Omental fat pad (tissue), 4 donors: ENCODE data around the gene NOXRED1. TPM values are rescaled to one million over a fixed set of nuclear protein-coding genes. Genes with fewer than 3 reads are reported as not detected.

Experiments used
- ATAC-seq: fragments of 150-250 bp; one replicate; pipeline ENCODE4 v1.9.1; 2016; ENCODE audit warnings: mild to moderate bottlenecking, moderate library complexity; ENCODE audit not compliant: low FRiP score
- DNase-seq: peaks from one replicate; pipeline ENCODE4 v3.0.0-alpha.2; 2019; ENCODE audit warnings: low spot score
- CTCF ChIP-seq, 3 donors: fragments of 450-650 bp; IDR thresholded peaks; one replicate each; pipeline ENCODE4 v1.5.1; 2016 to 2017; ENCODE audit warnings: antibody characterized with exemption in 3 of 3, mild to moderate bottlenecking in 3 of 3, moderate library complexity in 2 of 3
- total RNA-seq, 4 donors: library from RNA; depleted of rRNA; stranded (reverse); fragments of >200 nt; gene quantifications; one replicate each; pipeline ENCODE4 v1.1.0, GENCODE V29; 2016

Gene NOXRED1
- total RNA-seq, 4 donors from 2014 or later: 0.28 to 0.47 TPM; not detected in 2

- TF ChIP-seq CTCF (IDR thresholded peaks at IDR 0.05): no peak
- ATAC-seq: no peak
Measured at GRCh38 chr14:77409131-77409533, 14.2 kb downstream of the NOXRED1 start.

GRCh38 chr14:77407158-77407557, 16.2 kb downstream of the NOXRED1 start:
- ATAC-seq (no peak), DNase-seq (no peak)

More at GRCh38 chr14:77409131-77409533, 14.2 kb downstream of the NOXRED1 start:
- DNase-seq: no peak

GRCh38 chr14:77406718-77407117, 16.6 kb downstream of the NOXRED1 start:
- no peak for TF ChIP-seq CTCF (IDR thresholded peaks at IDR 0.05)
- ATAC-seq (peak; percentile 41), DNase-seq (no peak)

More at GRCh38 chr14:77407158-77407557, 16.2 kb downstream of the NOXRED1 start:
- no peak for TF ChIP-seq CTCF (IDR thresholded peaks at IDR 0.05)

GRCh38 chr14:77406086-77406485, 17.2 kb downstream of the NOXRED1 start:
- ATAC-seq: no peak
- TF ChIP-seq CTCF (IDR thresholded peaks at IDR 0.05): no peak
- DNase-seq: no peak

DNA sequence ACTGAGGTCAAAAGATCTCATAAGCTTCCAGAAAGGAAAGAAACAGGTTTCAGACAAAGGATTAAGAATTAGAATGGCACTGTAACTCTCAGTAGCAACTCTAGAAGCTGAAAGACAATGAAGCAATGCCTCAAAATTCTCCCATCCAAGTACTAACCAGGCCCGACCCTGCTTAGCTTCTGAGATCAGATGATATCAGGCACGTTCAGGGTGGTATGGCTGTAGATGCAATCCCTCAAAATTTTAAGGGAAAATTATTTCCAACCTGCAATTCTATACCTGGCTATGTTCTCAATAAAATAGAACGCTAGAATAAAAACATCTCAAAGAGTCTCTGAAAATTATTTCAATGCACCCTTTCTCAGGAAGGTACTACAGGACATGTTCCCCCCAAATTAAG, 19.6 kb downstream of the NOXRED1 start:
- no peak for TF ChIP-seq CTCF (IDR thresholded peaks at IDR 0.05)
- no peak for ATAC-seq
- DNase-seq: no peak

DNA sequence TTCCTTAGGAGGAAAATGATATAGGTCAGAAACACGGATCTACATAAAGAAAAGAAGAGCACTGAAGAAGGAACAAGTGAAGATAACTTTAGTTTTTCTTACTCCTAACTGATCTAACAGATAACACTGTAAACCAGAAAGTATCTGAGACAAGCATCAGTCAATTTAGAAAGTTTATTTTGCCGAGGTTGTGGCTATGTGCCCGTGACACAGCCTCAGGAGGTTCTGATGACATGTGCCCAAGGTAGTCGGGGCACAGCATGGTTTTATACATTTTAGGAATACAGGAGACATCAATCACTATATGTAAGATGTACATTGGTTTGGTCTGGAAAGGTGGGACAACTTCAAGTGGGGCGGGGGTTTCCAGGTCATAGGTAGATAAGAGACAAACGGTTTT, 23.1 kb downstream of the NOXRED1 start:
- TF ChIP-seq CTCF (IDR thresholded peaks at IDR 0.05): no peak
- no peak for ATAC-seq

GRCh38 chr14:77390188-77390587, 33.1 kb downstream of the NOXRED1 start:
- TF ChIP-seq CTCF (IDR thresholded peaks at IDR 0.05): no peak
- DNase-seq (no peak), ATAC-seq (no peak)

More for the DNA sequence above, 23.1 kb downstream of the NOXRED1 start:
- DNase-seq: no peak
